Glutamatergic neuron (in vitro differentiated cells): ENCODE measurements around the gene PRKAG2. TPM values are rescaled to one million over a fixed set of nuclear protein-coding genes. Genes with fewer than 3 reads are reported as not detected.

Source experiments
- DNase-seq: peaks from one replicate; pipeline ENCODE4 v3.0.0; 2022
- H3K27ac Mint-ChIP-seq: one replicate; pipeline ENCODE4 v1.8.0; 2020; ENCODE audit warnings: mild to moderate bottlenecking, mixed read lengths, inconsistent platforms; ENCODE audit not compliant: unreplicated experiment
- H3K27me3 Mint-ChIP-seq: one replicate; pipeline ENCODE4 v1.8.0; 2020; ENCODE audit warnings: mild to moderate bottlenecking, moderate library complexity, mixed read lengths, inconsistent platforms; ENCODE audit not compliant: unreplicated experiment
- H3K36me3 Mint-ChIP-seq: one replicate; pipeline ENCODE4 v1.8.0; 2020; ENCODE audit warnings: mild to moderate bottlenecking, mixed read lengths, inconsistent platforms; ENCODE audit not compliant: unreplicated experiment
- H3K4me1 Mint-ChIP-seq: one replicate; pipeline ENCODE4 v1.8.0; 2020; ENCODE audit warnings: mild to moderate bottlenecking, low read depth, mixed read lengths, inconsistent platforms; ENCODE audit not compliant: unreplicated experiment
- H3K4me3 Mint-ChIP-seq: one replicate; pipeline ENCODE4 v1.8.0; 2020; ENCODE audit warnings: mild to moderate bottlenecking, mixed read lengths, inconsistent platforms; ENCODE audit not compliant: unreplicated experiment
- H3K9me3 Mint-ChIP-seq: one replicate; pipeline ENCODE4 v1.8.0; 2020; ENCODE audit warnings: mild to moderate bottlenecking, moderate library complexity, mixed read lengths, inconsistent platforms; ENCODE audit not compliant: unreplicated experiment
- CTCF ChIP-seq: fragments of 200-600 bp; sonication (generic); IDR thresholded peaks from one replicate; pipeline ENCODE4 v1.5.0; 2021; ENCODE audit not compliant: partially characterized antibody, unreplicated experiment
- total RNA-seq: library from RNA; stranded (reverse); fragmentation: NEBNext Ultra II Directional; extraction: Animal tissue kit (Norgen Biotek cat#: 25700); gene quantifications from one replicate; pipeline ENCODE4 v1.2.1, GENCODE V29; 2021; ENCODE audit not compliant: unreplicated experiment

PRKAG2 gene
- total RNA-seq, 1 donor from 2014 or later: 24.7 TPM

- Mint-ChIP-seq H3K27me3 (no peaks in the 10 kb centered on the region), H3K4me1 (peaks cover 23% of the 10 kb centered on the region), H3K4me3 (no peak overlapping the region), H3K27ac (no peak overlapping the region), H3K9me3 (peaks cover 3% of the 10 kb centered on the region), H3K36me3 (no peaks in the 10 kb centered on the region)
- DNase-seq: no peak
- no peak for TF ChIP-seq CTCF
These were observed 5.0 kb downstream of the PRKAG2 start for GRCh38 chr7:151871904-151872303.

GRCh38 chr7:151871189-151871735 lies 5.7 kb downstream of the PRKAG2 start:
- no peak overlapping the region for H3K4me3 Mint-ChIP-seq
- peaks cover 23% of the 10 kb centered on the region for H3K4me1 Mint-ChIP-seq
- DNase-seq: no peak
- H3K9me3 Mint-ChIP-seq: peaks cover 1% of the 10 kb centered on the region
- TF ChIP-seq CTCF: no peak
- no peaks in the 10 kb centered on the region for H3K36me3 Mint-ChIP-seq
- no peak overlapping the region for H3K27ac Mint-ChIP-seq
- no peaks in the 10 kb centered on the region for H3K27me3 Mint-ChIP-seq

- no peak for TF ChIP-seq CTCF
- DNase-seq: no peak
- Mint-ChIP-seq H3K9me3 (peaks cover 3% of the 10 kb centered on the region), H3K27ac (no peak overlapping the region), H3K36me3 (no peaks in the 10 kb centered on the region), H3K4me3 (no peak overlapping the region), H3K27me3 (no peaks in the 10 kb centered on the region), H3K4me1 (peaks cover 23% of the 10 kb centered on the region)
These were observed 6.7 kb downstream of the PRKAG2 start for GRCh38 chr7:151869968-151870918.

- Mint-ChIP-seq H3K4me1 (peaks cover 25% of the 10 kb centered on the region), H3K36me3 (no peaks in the 10 kb centered on the region), H3K27ac (no peak overlapping the region), H3K9me3 (peaks cover 3% of the 10 kb centered on the region), H3K4me3 (no peak overlapping the region), H3K27me3 (no peaks in the 10 kb centered on the region)
- DNase-seq: no peak
- TF ChIP-seq CTCF: no peak
These were observed 7.5 kb downstream of the PRKAG2 start for GRCh38 chr7:151869455-151869854.

- no peaks in the 10 kb centered on the region for H3K27me3 Mint-ChIP-seq
- DNase-seq: no peak
These were observed 7.8 kb downstream of the PRKAG2 start for GRCh38 chr7:151869109-151869428.

More at GRCh38 chr7:151869109-151869428, 7.8 kb downstream of the PRKAG2 start:
- peaks cover 3% of the 10 kb centered on the region for H3K9me3 Mint-ChIP-seq
- peak overlapping the region; percentile 62 for H3K4me3 Mint-ChIP-seq
- H3K27ac Mint-ChIP-seq: peak overlapping the region; percentile 46
- H3K36me3 Mint-ChIP-seq: no peaks in the 10 kb centered on the region
- peaks cover 28% of the 10 kb centered on the region for H3K4me1 Mint-ChIP-seq
- no peak for TF ChIP-seq CTCF
